K562 (cell line): Measurements from ENCODE around the gene COASY. TPM values are rescaled to one million over a fixed set of nuclear protein-coding genes. Genes with fewer than 3 reads are reported as not detected.

ENCODE experiments used
- ATF7 ChIP-seq: fragments of 450-650 bp; IDR thresholded peaks from 2 replicates; pipeline ENCODE4 v1.7.1; 2014; ENCODE audit warnings: mild to moderate bottlenecking, moderate library complexity
- CHD4 ChIP-seq: fragments of 200-600 bp; sonication (generic); IDR thresholded peaks from 3 replicates; pipeline ENCODE4 v1.6.1; 2012; ENCODE audit warnings: low read depth, mild to moderate bottlenecking, mixed read lengths, low read length, inconsistent platforms; ENCODE audit not compliant: insufficient read depth, insufficient replicate concordance, poor library complexity, severe bottlenecking
- DLX4 ChIP-seq: fragments of 250-450 bp; sonication (Bioruptor Pico); IDR thresholded peaks from 2 replicates; pipeline ENCODE4 v1.6.1; 2021; ENCODE audit warnings: mild to moderate bottlenecking
- HDGF ChIP-seq: fragments of 450-650 bp; IDR thresholded peaks from 2 replicates; pipeline ENCODE4 v1.6.1; 2016
- KDM2B ChIP-seq: fragments of 250-450 bp; sonication (Bioruptor Pico); IDR thresholded peaks from 2 replicates; pipeline ENCODE4 v1.8.0; 2021; ENCODE audit warnings: mild to moderate bottlenecking, moderate library complexity
- NFE2L1 ChIP-seq: fragments of 450-650 bp; IDR thresholded peaks from 2 replicates; pipeline ENCODE4 v1.6.1; 2016; ENCODE audit warnings: missing genetic modification characterization, low read depth, mild to moderate bottlenecking, missing compliant biosample characterization, moderate library complexity, borderline replicate concordance
- PYGO2 ChIP-seq: fragments of 450-650 bp; IDR thresholded peaks from 2 replicates; pipeline ENCODE4 v1.6.1; 2016; ENCODE audit warnings: mild to moderate bottlenecking, missing genetic modification characterization, moderate library complexity, missing compliant biosample characterization
- RAD21 ChIP-seq, 2 experiments: fragments of 250-450 bp in 1 of 2; fragments of 450-650 bp in 1 of 2; sonication (Bioruptor Pico) in 1 of 2; formaldehyde crosslinking in 1 of 2; IDR thresholded peaks in 1 of 2; conservative IDR thresholded peaks in 1 of 2; 2 replicates each; pipeline versions ENCODE4 v1.4.0 to v1.8.0; 2020 to 2022; ENCODE audit warnings: mild to moderate bottlenecking in 2 of 2, moderate library complexity in 1 of 2
- RBM25 ChIP-seq: fragments of 200-400 bp; formaldehyde crosslinking; IDR thresholded peaks from 2 replicates; pipeline ENCODE4 v1.6.1; 2018; ENCODE audit warnings: low read length, low read depth, moderate library complexity; ENCODE audit not compliant: severe bottlenecking
- RFX7 ChIP-seq: fragments of 250-450 bp; sonication (Bioruptor Pico); IDR thresholded peaks from 2 replicates; pipeline ENCODE4 v1.5.1; 2021; ENCODE audit warnings: mild to moderate bottlenecking
- SRF ChIP-seq, 2 experiments: fragments of 250-450, 450-650 bp in 1 of 2; sonication (Bioruptor Pico) in 1 of 2; sonication (generic) in 1 of 2; formaldehyde crosslinking; IDR thresholded peaks; 2 replicates each; pipeline versions ENCODE4 v1.5.0 to v1.5.1; 2020 to 2022; ENCODE audit warnings: mild to moderate bottlenecking in 1 of 2, missing genetic modification reagents in 1 of 2
- SRSF7 ChIP-seq: fragments of 200-400 bp; formaldehyde crosslinking; optimal IDR thresholded peaks from 2 replicates; pipeline ENCODE3; 2017; ENCODE audit warnings: mild to moderate bottlenecking, low read depth, low read length
- ZBTB34 ChIP-seq: fragments of 250-450 bp; sonication (Bioruptor Pico); IDR thresholded peaks from 2 replicates; pipeline ENCODE4 v1.8.0; 2021; ENCODE audit warnings: mild to moderate bottlenecking, moderate library complexity
- ZNF24 ChIP-seq: fragments of 450-650 bp; IDR thresholded peaks from 2 replicates; pipeline ENCODE4 v1.6.1; 2016
- polyA plus RNA-seq, 8 experiments: library from polyadenylated mRNA; depleted of rRNA in 4 of 8; stranded (reverse) in 5 of 8; unstranded in 3 of 8; fragments of >200 nt; fragmentation: Nextera tagmentation in 2 of 8; fragmentation: Illumina TruSeq in 1 of 8; extraction: Ambion mirVana in 2 of 8; extraction: Trizol in 1 of 8; gene quantifications; 2 replicates each; pipeline versions ENCODE4 v1.2.1 to v1.2.3, GENCODE V29; 2011 to 2014; ENCODE audit warnings: inconsistent platforms in 1 of 8, missing spikeins in 1 of 8
- total RNA-seq, 7 experiments: library from RNA; depleted of rRNA in 6 of 7; stranded (reverse); fragments of >200 nt in 6 of 7; fragmentation: Illumina TruSeq in 2 of 7; extraction: Trizol in 2 of 7; gene quantifications; 2 replicates each; pipeline versions ENCODE4 v1.2.1 to v1.2.3, GENCODE V29; 2011 to 2021; ENCODE audit warnings: low replicate concordance in 1 of 7
- TF ChIP-seq, protein P1 (sequence below): sonication (generic); formaldehyde crosslinking; IDR thresholded peaks from 2 replicates; pipeline ENCODE4 v1.8.0; 2022; ENCODE audit warnings: mild to moderate bottlenecking, missing genetic modification reagents
- TF ChIP-seq, protein P2 (sequence below): IDR thresholded peaks from 2 replicates; pipeline ENCODE4 v1.6.1; 2014; ENCODE audit warnings: antibody characterized with exemption
- TF ChIP-seq, protein P3 (sequence below): sonication (generic); formaldehyde crosslinking; IDR thresholded peaks from 2 replicates; pipeline ENCODE4 v1.8.0; 2022; ENCODE audit warnings: mild to moderate bottlenecking, missing genetic modification reagents

Gene COASY
- total and polyA plus RNA-seq, 9 of the 15 experiments (the other 6 are each of a cell fraction or from before 2014, with no cell fraction given) = 25.4 to 175 (median 62.3) TPM

DNA sequence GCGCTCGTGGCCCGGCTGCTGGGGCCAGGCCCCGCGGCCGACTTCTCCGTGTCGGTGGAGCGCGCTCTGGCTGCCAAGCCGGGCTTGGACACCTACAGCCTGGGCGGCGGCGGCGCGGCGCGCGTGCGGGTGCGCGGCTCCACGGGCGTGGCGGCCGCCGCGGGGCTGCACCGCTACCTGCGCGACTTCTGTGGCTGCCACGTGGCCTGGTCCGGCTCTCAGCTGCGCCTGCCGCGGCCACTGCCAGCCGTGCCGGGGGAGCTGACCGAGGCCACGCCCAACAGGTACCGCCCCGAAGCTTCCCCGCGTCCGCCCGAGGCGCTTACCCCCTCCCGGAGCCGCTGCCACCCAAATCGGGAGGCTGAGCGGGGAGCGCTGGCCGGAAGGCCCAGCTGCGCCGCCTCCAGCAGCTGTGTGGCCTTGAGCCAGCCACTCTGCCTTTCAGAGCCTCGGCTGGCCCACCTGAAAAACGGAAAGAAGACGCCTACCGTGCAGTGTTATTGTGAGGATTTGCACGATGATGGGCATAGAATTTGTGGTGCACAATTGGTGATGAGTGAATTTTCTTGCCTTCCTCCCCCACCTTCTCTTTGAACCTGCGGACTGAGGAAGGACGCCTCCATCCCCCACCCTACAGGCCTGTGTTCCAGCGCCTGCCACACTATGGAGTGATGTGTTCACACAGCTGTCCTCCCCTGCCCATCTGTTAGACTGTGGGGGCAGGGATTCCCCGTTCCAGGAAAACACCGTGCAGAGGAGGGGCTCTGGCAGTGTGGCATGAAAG, 25.4 kb upstream of the COASY start (continued):
- no peak for TF ChIP-seq ZBTB34 (CRISPR knock-in tag)
- TF ChIP-seq, protein P1, sequence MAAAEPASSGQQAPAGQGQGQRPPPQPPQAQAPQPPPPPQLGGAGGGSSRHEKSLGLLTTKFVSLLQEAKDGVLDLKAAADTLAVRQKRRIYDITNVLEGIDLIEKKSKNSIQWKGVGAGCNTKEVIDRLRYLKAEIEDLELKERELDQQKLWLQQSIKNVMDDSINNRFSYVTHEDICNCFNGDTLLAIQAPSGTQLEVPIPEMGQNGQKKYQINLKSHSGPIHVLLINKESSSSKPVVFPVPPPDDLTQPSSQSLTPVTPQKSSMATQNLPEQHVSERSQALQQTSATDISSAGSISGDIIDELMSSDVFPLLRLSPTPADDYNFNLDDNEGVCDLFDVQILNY (CRISPR knock-in tag) = no peak
- TF ChIP-seq SRF (CRISPR knock-in tag; IDR thresholded peaks at IDR 0.05) = peak in 1 of 2 experiments; percentile 85; a peak in 2 of 4 replicates
- TF ChIP-seq RBM25 = no peak
- no peak for TF ChIP-seq RFX7 (CRISPR knock-in tag)
- TF ChIP-seq, protein P2, sequence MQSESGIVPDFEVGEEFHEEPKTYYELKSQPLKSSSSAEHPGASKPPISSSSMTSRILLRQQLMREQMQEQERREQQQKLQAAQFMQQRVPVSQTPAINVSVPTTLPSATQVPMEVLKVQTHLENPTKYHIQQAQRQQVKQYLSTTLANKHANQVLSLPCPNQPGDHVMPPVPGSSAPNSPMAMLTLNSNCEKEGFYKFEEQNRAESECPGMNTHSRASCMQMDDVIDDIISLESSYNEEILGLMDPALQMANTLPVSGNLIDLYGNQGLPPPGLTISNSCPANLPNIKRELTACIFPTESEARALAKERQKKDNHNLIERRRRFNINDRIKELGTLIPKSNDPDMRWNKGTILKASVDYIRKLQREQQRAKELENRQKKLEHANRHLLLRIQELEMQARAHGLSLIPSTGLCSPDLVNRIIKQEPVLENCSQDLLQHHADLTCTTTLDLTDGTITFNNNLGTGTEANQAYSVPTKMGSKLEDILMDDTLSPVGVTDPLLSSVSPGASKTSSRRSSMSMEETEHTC = no peak
- TF ChIP-seq ZNF24 = peak; percentile 10; the same call in 1 of the 2 replicates
- TF ChIP-seq RAD21 (CRISPR knock-in tag; conservative IDR thresholded peaks at IDR 0.05 in 1 of 2, IDR thresholded peaks at IDR 0.05 in 1 of 2) = no peak
- TF ChIP-seq DLX4 = no peak
- no peak for TF ChIP-seq NFE2L1
- 0 out of 2 replicates have a peak, but pooled peaks have one; percentile 78 for TF ChIP-seq HDGF
- TF ChIP-seq KDM2B (CRISPR knock-in tag) = no peak
- no peak for TF ChIP-seq CHD4
- TF ChIP-seq SRSF7 = no peak
- TF ChIP-seq ATF7 = no peak
- TF ChIP-seq PYGO2 (tag) = no peak
- TF ChIP-seq, protein P3, sequence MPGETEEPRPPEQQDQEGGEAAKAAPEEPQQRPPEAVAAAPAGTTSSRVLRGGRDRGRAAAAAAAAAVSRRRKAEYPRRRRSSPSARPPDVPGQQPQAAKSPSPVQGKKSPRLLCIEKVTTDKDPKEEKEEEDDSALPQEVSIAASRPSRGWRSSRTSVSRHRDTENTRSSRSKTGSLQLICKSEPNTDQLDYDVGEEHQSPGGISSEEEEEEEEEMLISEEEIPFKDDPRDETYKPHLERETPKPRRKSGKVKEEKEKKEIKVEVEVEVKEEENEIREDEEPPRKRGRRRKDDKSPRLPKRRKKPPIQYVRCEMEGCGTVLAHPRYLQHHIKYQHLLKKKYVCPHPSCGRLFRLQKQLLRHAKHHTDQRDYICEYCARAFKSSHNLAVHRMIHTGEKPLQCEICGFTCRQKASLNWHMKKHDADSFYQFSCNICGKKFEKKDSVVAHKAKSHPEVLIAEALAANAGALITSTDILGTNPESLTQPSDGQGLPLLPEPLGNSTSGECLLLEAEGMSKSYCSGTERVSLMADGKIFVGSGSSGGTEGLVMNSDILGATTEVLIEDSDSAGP (CRISPR knock-in tag) = no peak
